HG02571 (cell line): ENCODE data around the gene APCDD1.
"Not testable (repeated sequence)": the region's sequence is repeated elsewhere in the genome, so short reads cannot be mapped to it uniquely, and the experiment has no call there.

ENCODE experiments used
- ATAC-seq: cut with Tn5 transposase; IDR thresholded peaks from one replicate; pipeline ENCODE4 v1.9.1; 2021; ENCODE audit warnings: mild to moderate bottlenecking, moderate library complexity; ENCODE audit not compliant: unreplicated experiment

The APCDD1 gene

DNA sequence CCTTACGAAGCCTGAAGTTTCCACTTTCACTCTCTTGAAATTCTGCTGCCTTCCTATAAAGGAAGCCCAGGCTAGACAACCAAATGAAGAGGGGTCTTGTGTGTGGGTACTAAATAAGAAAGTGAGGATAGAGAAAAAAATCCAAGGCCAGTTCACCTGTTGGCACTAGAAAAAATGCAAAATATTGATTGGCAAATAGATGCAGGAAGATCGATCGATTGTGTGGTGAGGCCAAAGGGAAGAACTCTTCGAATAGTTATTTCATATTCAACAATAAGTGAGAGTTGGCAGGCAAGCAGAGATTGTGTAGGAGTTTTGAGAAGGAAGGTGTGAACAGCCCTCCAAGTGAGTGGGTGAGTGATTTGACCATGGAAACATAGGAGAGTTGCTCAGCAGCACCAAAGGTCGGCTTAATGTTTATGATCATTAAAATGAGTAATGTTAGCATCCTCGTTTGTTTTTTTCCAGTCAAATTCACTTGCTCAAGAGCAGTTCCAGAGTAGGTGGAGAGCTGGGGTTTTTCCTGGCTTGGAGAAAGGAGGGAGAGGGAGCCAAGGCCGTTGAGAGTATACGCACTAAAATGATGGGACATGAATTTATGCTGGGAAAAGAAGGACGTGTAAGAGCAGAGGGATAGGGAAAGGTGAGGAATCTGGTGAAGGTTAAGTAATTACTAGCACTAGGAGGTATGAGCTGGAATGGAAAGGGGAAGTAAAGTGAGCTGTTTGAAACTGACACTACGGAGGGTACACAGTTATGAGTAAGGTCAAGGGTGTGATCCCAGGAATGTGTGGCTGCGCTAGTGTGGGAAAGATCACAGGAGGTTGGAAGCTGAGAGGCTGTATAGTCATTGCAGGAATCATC, 70.3 kb downstream of the APCDD1 start:
- no peak for ATAC-seq

DNA sequence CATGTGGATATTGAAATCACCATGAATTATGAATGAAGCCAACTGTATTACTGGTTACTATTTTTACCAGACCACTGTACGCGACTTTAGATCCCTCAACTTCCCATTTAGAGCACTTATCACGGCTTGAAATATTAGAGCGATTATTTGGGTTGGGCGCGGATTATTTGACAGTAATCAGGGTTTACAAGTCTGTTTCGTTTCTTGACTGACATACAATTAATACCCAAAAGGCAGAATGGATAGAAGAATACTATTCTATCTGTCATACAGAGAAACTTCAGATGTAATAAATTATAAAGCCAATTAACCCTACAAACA, 70.9 kb downstream of the APCDD1 start:
- no peak for ATAC-seq

DNA sequence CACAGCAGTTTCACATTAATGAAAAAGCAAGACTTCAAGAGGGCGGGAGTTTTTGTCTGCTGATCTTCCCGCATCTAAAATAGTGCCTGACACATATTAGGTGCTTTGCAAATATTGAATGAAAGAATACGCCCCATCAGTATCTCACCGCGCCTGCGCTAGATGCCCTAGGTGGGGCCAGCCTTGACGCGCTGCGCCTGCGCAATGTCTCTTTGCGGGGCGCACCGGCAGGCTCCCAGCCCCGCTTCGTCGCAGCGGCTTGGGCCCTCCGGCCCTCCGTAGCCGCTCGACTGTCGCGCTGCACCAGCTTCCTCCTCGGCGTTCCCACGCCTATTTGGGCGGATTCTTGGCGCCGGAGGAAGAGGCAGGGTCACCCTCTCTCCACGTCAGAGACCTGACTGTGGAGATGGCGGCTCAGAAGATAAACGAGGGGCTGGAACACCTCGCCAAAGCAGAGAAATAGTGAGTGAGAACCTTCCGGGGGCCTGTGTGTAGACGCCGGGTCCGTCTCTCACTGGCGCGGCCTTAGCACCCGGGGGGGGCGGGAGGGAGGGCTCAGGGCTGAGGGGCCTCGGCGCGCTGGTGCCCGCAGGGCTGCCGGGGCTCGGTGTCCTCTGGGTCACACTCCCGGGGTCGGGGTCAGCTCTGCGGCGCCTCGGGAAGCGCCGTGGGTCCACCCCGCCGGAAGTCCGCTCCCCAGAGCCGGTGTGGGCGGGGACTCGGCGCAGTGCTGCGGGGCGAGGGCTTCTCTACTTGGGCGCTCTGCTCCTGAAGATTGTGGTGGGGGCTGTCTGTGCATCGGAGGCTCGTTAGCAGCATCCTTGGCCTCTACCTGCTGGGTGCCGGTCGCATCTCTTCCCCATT, 71.5 kb downstream of the APCDD1 start, which contains the start of gene NAPG:
Gene NAPG (plus strand): TSS at position 331 of the 864 bp plus-strand sequence. CDS start 76 bp downstream, at position 407.
- peak; percentile 69 for ATAC-seq

DNA sequence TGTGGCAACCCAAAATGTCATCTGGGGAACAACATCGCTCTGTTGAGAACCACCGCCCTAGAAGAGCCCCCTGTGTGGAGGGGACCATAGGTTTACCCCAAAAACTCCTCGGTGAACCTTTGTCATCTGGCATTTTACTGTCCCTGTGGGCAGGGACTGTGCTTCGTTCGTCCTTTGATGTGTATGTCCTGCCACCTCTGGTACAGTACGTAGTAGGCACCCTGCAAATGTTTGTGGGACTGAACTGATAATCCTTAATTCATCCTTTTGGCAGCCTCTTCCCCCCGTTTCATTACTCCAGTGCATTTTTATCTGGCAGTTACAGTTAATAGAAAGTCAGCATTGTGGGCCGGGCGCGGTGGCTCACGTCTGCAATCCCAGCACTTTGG, 72.1 kb downstream of the APCDD1 start:
- ATAC-seq, result peak; percentile 2

DNA sequence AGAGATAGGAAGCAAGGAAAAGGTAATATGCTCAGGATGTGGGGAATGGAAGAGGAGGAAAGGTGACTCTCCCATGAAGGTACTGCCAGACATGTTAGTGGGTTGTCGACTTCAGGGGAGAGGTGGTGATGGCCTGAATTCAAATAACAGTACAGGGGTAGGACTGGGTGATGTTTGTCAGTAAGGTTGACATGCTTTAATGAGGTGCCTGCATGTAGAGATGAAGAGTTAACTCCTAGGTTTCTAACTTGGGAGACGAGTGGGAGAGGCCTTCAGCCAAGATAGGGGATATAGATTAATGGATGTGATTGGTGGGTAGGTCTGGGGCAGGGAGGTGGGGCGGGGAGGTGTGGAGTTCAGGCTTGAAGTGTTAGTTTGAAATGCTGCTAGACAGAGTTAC, 74.0 kb downstream of the APCDD1 start:
- ATAC-seq, result no peak

DNA sequence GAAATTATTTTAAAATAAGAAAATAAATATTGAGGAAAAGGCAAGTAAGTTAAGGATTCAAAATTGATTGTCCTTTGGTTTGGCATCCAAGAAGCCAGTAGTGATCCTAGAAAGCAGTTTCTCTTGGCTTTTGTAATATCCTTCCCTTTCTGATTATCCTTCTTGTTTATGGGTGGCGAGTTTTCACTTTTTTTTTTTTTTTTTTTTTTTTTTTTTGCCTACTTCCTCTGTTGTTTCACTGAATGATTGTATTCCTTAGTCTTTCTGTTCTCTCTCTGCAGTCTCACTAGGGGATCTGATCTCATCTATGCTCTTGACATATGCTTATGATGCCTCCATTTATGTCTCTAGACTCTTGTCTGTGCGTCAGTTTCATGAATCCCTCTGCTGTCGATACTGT, 75.6 kb downstream of the APCDD1 start:
- no peak for ATAC-seq

DNA sequence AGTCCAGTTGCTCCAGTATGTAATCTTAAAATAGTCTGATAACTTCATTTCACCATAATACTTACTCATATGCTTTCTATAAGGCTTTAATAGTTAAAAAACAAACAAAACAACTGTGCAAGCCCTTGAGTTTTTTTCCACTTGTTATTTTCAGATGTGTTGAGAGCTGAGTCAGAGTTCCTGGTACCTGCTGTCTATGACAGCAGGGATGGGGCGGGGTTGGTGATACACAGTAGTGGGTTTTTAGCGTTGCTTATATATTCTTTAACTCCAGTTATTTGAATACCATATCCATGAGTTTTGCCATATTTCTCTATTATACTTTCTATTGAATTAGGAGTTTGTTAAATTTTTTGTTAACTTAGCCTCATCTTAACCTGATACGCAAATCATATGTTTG, 76.4 kb downstream of the APCDD1 start:
- ATAC-seq, result no peak

DNA sequence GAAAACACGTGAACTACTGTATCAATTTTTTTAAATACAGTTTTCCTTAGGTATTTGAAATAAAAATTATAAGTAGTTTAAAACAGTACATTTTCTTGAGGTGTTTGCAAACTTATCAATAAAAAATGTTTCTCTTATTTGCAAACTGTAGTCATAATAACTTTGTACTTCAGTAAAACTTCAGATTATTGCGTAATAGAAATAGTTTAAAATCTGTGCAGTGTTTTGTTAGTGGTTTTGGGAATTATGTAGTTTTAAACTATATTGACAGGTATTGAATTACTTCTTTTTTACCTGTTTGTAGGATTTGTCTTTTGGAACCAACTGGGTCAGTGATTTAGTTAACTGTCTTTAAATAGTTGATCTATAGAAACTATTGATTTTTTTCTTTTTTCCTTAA, 78.7 kb downstream of the APCDD1 start:
- no peak for ATAC-seq

DNA sequence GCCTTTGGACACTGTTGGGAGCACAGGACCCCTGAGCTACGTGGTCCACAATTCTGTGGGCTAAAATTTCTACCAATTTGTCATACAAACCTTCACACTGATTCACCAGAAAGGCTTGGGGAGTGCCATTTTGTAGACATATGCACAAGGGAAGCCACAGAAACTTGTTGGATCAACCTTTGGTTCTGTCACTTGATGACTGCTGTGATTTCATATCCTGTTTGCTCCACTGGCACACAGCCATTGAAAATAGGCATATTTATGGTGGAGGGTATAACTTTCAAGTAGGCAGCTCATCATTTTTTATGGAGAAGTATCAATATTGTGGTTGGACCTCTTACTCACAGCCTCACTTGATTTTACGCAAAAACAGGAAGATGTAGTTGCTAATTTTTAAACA, 81.8 kb downstream of the APCDD1 start:
- no peak for ATAC-seq

DNA sequence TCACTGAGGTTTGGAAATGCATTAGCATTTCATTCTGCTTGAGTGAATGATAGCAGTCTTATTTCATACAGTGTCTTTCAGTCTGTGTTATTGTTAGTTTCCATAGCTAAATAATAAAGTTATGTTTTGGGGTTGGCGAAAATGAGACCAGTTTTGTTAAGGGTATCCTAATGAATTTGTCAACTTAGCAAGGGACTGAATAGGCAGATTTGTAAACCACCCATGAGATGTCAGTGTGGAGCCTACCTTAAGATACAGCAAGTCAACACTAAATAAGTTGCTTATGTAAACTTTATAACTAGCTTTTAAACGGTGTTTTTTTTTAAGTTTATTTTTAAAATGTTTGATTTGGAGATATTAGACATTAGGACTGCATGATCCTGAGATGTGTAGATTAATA, 83.3 kb downstream of the APCDD1 start:
- ATAC-seq, result no peak

DNA sequence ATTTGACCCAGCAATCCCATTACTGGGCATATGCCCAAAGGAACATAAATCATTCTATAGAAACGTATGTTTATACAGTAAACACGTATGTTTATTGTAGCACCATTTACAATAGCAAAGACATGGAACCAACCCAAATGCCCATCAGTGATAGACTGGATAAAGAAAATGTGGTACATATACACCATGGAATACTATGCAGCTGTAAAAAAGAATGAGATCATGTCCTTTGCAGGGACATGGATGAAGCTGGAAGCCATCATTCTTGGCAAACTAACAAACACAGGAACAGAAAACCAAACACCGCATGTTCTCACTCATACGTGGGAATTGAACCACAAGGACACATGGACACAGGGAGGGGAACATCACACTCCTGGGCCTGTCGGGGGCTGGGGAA, 84.7 kb downstream of the APCDD1 start:
- ATAC-seq, result not testable (repeated sequence)
